Activated CD4-positive, alpha-beta T cell treated with anti-CD3 and anti-CD28 coated beads, Interleukin-10, Interleukin-2, amounts not matched to agents 100 ng/mL and 50 ng/mL, durations not matched to agents 16 hours and 8 hours (primary cell): ENCODE data around the gene TRPC1.

ENCODE experiments used
- DNase-seq: peaks from one replicate; pipeline ENCODE4 v3.0.0-alpha.2; 2020

TRPC1 gene

DNA sequence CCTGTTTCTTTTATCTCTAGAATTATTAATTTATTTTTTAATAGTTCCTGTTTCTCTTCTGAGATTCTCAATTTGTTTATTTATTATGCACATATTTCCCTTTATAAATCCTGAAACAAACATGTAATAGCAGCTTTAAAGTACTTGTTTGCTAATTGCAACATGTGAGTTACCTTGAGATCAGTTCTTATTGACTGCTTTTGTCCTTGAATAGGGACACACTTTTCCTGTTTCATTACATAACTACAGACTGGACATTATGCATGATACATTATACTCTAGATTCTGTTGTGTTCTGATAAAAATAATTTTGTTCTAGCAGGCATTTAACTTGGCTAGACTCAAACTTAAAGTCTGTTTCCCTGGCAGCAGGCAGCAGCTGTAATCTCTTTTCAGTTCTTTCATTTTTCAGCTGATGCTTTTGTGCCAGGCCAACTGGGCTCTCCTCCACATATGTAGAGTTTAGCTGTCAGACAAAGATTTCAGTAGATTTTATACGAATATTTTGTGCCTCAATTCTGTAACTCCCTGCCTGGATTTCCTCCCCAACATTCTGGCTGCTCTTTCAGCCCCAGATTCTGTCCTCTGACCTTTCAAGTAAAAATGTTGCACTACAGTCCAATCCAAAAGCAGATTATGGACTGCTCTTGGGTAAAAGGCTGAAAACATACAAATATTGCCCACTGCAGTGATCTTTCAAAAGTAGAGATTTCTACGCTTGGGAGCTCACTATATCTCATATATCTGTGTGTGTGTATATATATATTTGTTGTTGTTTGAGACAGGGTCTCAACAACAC is 123.1 kb downstream of the TRPC1 start:
- no peak for DNase-seq

- DNase-seq = no peak
Observed at GRCh38 chr3:142849148-142849547, 125.3 kb downstream of the TRPC1 start.

- peak; percentile 63 for DNase-seq
Observed at GRCh38 chr3:142850395-142851023, 126.7 kb downstream of the TRPC1 start.

DNA sequence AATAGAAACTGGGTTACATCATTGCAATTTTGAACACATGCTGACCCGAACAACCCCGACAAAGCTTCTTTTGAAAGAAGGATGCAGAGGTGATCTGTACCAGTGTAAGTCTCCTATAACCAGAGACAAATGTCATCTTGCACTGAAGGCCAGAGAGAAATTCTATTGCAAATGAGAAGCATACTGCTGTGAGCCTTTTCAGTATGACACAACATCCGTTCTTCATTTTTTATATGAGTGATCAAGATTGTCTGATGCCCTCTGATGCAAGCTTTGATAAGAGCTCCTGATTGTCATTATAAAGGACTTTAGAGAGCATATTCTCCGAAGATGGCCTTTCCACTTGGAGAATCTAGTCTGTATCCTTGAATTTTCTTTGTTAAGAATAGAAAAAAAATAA is 128.2 kb downstream of the TRPC1 start:
- peak; percentile 64 for DNase-seq

DNA sequence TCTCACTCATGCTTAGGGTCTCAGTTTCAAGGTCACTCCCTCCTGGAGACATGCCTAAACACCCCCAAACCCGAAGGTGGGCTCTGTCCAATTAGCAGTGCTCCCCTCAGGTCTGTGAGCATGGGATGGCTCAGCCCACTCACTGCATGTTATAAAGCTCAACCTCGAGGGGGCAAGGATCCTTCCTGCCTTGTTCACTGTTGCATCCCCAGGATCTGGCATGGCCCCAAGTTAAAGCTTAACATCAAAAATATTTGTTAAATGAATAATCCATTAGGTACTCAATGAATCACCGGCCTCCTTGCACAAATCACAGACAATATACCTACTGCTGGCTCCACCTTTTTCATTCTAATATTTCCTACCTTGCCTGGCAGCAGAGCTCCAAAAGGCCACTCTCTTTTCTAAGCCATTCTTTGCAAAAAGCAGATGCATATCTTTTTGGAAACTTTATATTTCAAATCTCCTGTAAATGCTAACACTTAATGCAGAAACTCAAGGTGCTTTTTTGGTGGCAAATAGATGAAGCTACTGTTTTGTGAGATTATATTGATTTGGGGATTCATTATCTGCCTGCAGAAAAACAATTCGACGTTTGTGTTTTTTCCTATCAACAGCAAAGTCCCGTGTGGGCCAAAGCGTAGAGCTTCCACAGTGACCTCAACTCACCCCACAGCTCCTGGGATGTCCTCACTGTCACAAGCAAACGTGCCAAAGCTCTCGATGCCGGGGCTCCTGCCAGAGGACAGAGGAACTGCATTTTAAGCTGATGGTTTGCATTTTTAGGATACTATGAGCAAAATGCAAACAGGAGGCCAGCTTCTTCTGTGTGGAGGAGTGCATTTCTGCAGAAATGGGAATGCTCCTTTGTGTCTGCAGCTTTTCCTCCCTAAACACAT is 129.7 kb downstream of the TRPC1 start:
- DNase-seq = no peak

DNA sequence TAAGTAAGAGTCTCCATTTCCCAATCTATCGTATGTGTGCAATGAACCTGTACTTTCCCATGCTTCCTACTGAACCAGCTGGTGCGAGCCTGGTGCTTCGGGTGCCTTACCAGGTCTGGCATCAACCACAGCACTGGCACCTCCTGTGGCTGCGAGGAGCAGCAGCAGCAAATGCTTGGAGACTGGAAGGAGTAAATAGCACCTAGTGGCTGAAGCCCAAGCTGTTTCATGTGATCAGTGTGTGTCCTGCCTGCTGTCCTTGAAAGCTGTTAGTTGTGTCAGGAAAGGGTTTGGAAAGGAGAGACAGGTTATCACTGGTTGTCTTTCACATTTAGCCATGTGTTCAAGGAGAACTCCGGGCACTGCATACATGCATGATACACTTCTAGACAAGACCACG is 133.2 kb downstream of the TRPC1 start:
- DNase-seq = no peak
